ENCODE results near the gene FICD. TPM values are rescaled to one million over a fixed set of nuclear protein-coding genes. Genes with fewer than 3 reads are reported as not detected.

FICD gene
- total and polyA plus RNA-seq, 8 donors = 7.5 to 16.9 (median 10.6) TPM

- H3K9me3 ChIP-seq = no peaks in the 10 kb centered on the region
- intact Hi-C loops (cut with DNase I) = loop anchor here in 1 of 3 donors (10.0 kb wide), 1 partner anchor 237 kb away; no protein-coding TSS in a partner anchor
These were observed 52.6 kb downstream of the FICD start for GRCh38 chr12:108567406-108568337.

GRCh38 chr12:108568338-108569154, 53.5 kb downstream of the FICD start:
- H3K36me3 ChIP-seq = peaks cover 0 to 49% (median 7%) of the 10 kb centered on the region in 3 donors
- H3K9me3 ChIP-seq = no peaks in the 10 kb centered on the region
- ATAC-seq (no peak), DNase-seq (no peak), FAIRE-seq (no peak)
- 88 to 91% methylated on average over 10 of the region's 10 CpGs for WGBS, 2 donors
- no peak for TF ChIP-seq CTCF (IDR thresholded peaks at IDR 0.05)
- intact Hi-C loops (cut with DNase I) = loop anchor here in 1 of 3 donors (10.0 kb wide), 1 partner anchor 236 kb away; no protein-coding TSS in a partner anchor
- no peak overlapping the region for H3K4me3 ChIP-seq
- peaks cover 5 to 13% (median 10%) of the 10 kb centered on the region in 3 donors for H3K4me1 ChIP-seq
- H3K27ac ChIP-seq = peak overlapping the region in 3 of 4 donors; percentile 33 to 55 (median 52)
- H3K27me3 ChIP-seq = no peaks in the 10 kb centered on the region

More at GRCh38 chr12:108567406-108568337, 52.6 kb downstream of the FICD start:
- 66 to 73% methylated on average over 7 of the region's 7 CpGs for WGBS, 2 donors
- no peaks in the 10 kb centered on the region for H3K27me3 ChIP-seq
- ATAC-seq = peak in 1 of 4 donors; percentile 20
- peak overlapping the region in 3 of 4 donors; percentile 33 to 55 (median 52) for H3K27ac ChIP-seq
- DNase-seq = no peak
- FAIRE-seq = no peak
- no peak overlapping the region for H3K4me3 ChIP-seq
- peaks cover 0 to 49% (median 7%) of the 10 kb centered on the region in 3 donors for H3K36me3 ChIP-seq
- no peak for TF ChIP-seq CTCF (IDR thresholded peaks at IDR 0.05)
- H3K4me1 ChIP-seq = peaks cover 5 to 13% (median 10%) of the 10 kb centered on the region in 3 donors

Other genes with a start within 250 kb of the FICD start
- 1 to 10 TPM; 1.1 to 7.4 (median 2.5) TPM for gene CMKLR1, start 176.0 kb upstream of the FICD start, total RNA-seq
- gene CMKLR1, start 176.0 kb upstream of the FICD start, polyA plus RNA-seq = 1 to 10 TPM in 1 of 2 donors, under 1 TPM in 1; 0.95 to 1.2 TPM
- 10 to 100 TPM; 13.9 to 23.4 (median 16.7) TPM for gene SART3, start 45.9 kb downstream of the FICD start, total RNA-seq
- 10 to 100 TPM; 14.9 to 21.7 TPM for gene SART3, start 45.9 kb downstream of the FICD start, polyA plus RNA-seq
- 10 to 100 TPM; 34.1 to 66.7 (median 41.4) TPM for gene ISCU, start 47.3 kb downstream of the FICD start, total RNA-seq
- 100 to 1,000 TPM in 1 of 2 donors, 10 to 100 TPM in 1; 51.8 to 126 TPM for gene ISCU, start 47.3 kb downstream of the FICD start, polyA plus RNA-seq
- gene TMEM119, start 82.8 kb downstream of the FICD start, total RNA-seq = 10 to 100 TPM in 1 of 6 donors, 1 to 10 TPM in 5; 1.0 to 18.8 (median 2.5) TPM
- 1 to 10 TPM; 2.0 to 2.2 TPM for gene TMEM119, start 82.8 kb downstream of the FICD start, polyA plus RNA-seq
- gene SELPLG, start 118.6 kb downstream of the FICD start, total RNA-seq = 1 to 10 TPM in 4 of 6 donors, under 1 TPM in 2; 0.28 to 9.5 (median 1.8) TPM
- under 1 TPM; 0.61 to 0.91 TPM for gene SELPLG, start 118.6 kb downstream of the FICD start, polyA plus RNA-seq
- 10 to 100 TPM; 14.1 to 62.3 (median 19.5) TPM for gene CORO1C, start 216.2 kb downstream of the FICD start, total RNA-seq
- gene CORO1C, start 216.2 kb downstream of the FICD start, polyA plus RNA-seq = 1 to 10 TPM; 9.9 to 10.0 TPM